Right atrium auricular region (tissue), 2 donors: Measurements from ENCODE around the gene GSE1. TPM values are rescaled to one million over a fixed set of nuclear protein-coding genes. Genes with fewer than 3 reads are reported as not detected.

Experiments used
- DNase-seq: peaks from one replicate; pipeline ENCODE4 v3.0.0-alpha.2; 2019; ENCODE audit warnings: low spot score
- H3K27ac ChIP-seq, 2 donors: fragments of 200-600 bp; sonication (generic); 1 replicate in 1 of 2; 2 replicates in 1 of 2; pipeline ENCODE4 v1.5.1; 2016 to 2019
- H3K27me3 ChIP-seq, 2 donors: fragments of 200-600 bp; sonication (generic); one replicate each; pipeline versions ENCODE4 v1.5.1 to v1.6.0; 2017 to 2019
- H3K36me3 ChIP-seq: fragments of 200-600 bp; sonication (generic); one replicate; pipeline ENCODE4 v1.5.1; 2016
- H3K4me1 ChIP-seq, 2 donors: fragments of 200-600 bp; sonication (generic); one replicate each; pipeline versions ENCODE4 v1.5.1 to v1.6.0; 2017 to 2019
- H3K4me3 ChIP-seq, 2 donors: fragments of 200-600 bp; sonication (generic); 1 replicate in 1 of 2; 2 replicates in 1 of 2; pipeline ENCODE4 v1.5.1; 2017 to 2019; ENCODE audit warnings: mild to moderate bottlenecking in 1 of 2, moderate library complexity in 1 of 2
- H3K9me3 ChIP-seq, 2 donors: fragments of 200-600 bp; sonication (generic); one replicate each; pipeline ENCODE4 v1.5.1; 2019
- CTCF ChIP-seq, 2 donors: fragments of 200-600 bp; sonication (generic); IDR thresholded peaks; one replicate each; pipeline ENCODE4 v1.5.1; 2019; ENCODE audit warnings: antibody characterized with exemption in 2 of 2
- total RNA-seq, 2 donors: library from RNA; depleted of rRNA; stranded (reverse); fragments of >200 nt; gene quantifications; one replicate each; pipeline ENCODE4 v1.1.0, GENCODE V29; 2016

Gene GSE1
- total RNA-seq, 2 donors from 2014 or later: 37.1 to 55.7 TPM

GRCh38 chr16:85635545-85636140, 22.5 kb downstream of the GSE1 start:
- no peak for TF ChIP-seq CTCF (IDR thresholded peaks at IDR 0.05)
- no peak for DNase-seq

GRCh38 chr16:85636234-85636812, 23.2 kb downstream of the GSE1 start:
- no peaks in the 10 kb centered on the region for H3K9me3 ChIP-seq

More at GRCh38 chr16:85635545-85636140, 22.5 kb downstream of the GSE1 start:
- no peaks in the 10 kb centered on the region for H3K27me3 ChIP-seq
- H3K36me3 ChIP-seq: peaks cover 7% of the 10 kb centered on the region
- no peaks in the 10 kb centered on the region for H3K9me3 ChIP-seq
- no peak overlapping the region for H3K4me3 ChIP-seq
- no peak overlapping the region for H3K27ac ChIP-seq
- H3K4me1 ChIP-seq: peaks cover 0 to 65% of the 10 kb centered on the region in 2 donors

GRCh38 chr16:85637061-85637807, 24.1 kb downstream of the GSE1 start:
- DNase-seq: no peak
- Histone ChIP-seq H3K4me3 (no peak overlapping the region), H3K27ac (peak overlapping the region; percentile 67 to 70), H3K36me3 (peaks cover 7% of the 10 kb centered on the region), H3K27me3 (no peaks in the 10 kb centered on the region), H3K4me1 (peaks cover 0 to 67% of the 10 kb centered on the region in 2 donors), H3K9me3 (no peaks in the 10 kb centered on the region)
- no peak for TF ChIP-seq CTCF (IDR thresholded peaks at IDR 0.05)

More at GRCh38 chr16:85636234-85636812, 23.2 kb downstream of the GSE1 start:
- peaks cover 7% of the 10 kb centered on the region for H3K36me3 ChIP-seq
- H3K27ac ChIP-seq: no peak overlapping the region
- H3K4me1 ChIP-seq: peaks cover 0 to 67% of the 10 kb centered on the region in 2 donors
- no peak overlapping the region for H3K4me3 ChIP-seq
- no peak for DNase-seq
- no peak for TF ChIP-seq CTCF (IDR thresholded peaks at IDR 0.05)
- no peaks in the 10 kb centered on the region for H3K27me3 ChIP-seq

- TF ChIP-seq CTCF (IDR thresholded peaks at IDR 0.05): peak in 1 of 2 donors; percentile 37
- Histone ChIP-seq H3K4me3 (no peak overlapping the region), H3K36me3 (peaks cover 7% of the 10 kb centered on the region), H3K9me3 (no peaks in the 10 kb centered on the region), H3K27ac (peak overlapping the region; percentile 70 to 80), H3K27me3 (no peaks in the 10 kb centered on the region), H3K4me1 (peaks cover 0 to 67% of the 10 kb centered on the region in 2 donors)
- DNase-seq: no peak
Observed at GRCh38 chr16:85637808-85638647, 24.9 kb downstream of the GSE1 start.

GRCh38 chr16:85638695-85639409, 25.7 kb downstream of the GSE1 start:
- no peaks in the 10 kb centered on the region for H3K27me3 ChIP-seq
- TF ChIP-seq CTCF (IDR thresholded peaks at IDR 0.05): no peak
- peak overlapping the region; percentile 71 to 80 for H3K27ac ChIP-seq
- H3K4me3 ChIP-seq: no peak overlapping the region
- DNase-seq: no peak
- peaks cover 0 to 73% of the 10 kb centered on the region in 2 donors for H3K4me1 ChIP-seq
- H3K9me3 ChIP-seq: no peaks in the 10 kb centered on the region
- H3K36me3 ChIP-seq: peaks cover 7% of the 10 kb centered on the region
